K562 (cell line): ENCODE data around the gene STK11. TPM values are rescaled to one million over a fixed set of nuclear protein-coding genes. Genes with fewer than 3 reads are reported as not detected.

Experiments
- AFF1 ChIP-seq, 2 experiments: fragments of 450-650 bp; IDR thresholded peaks; 2 replicates each; pipeline ENCODE4 v1.6.1; 2018; ENCODE audit warnings: mild to moderate bottlenecking in 2 of 2, low read depth in 1 of 2; ENCODE audit not compliant: partially characterized antibody in 2 of 2
- CREB3 ChIP-seq: fragments of 450-650 bp; conservative IDR thresholded peaks from 2 replicates; pipeline ENCODE4 v1.6.1; 2016; ENCODE audit warnings: missing genetic modification characterization, low read depth, mild to moderate bottlenecking, missing compliant biosample characterization, moderate library complexity
- DACH1 ChIP-seq: fragments of 450-650 bp; IDR thresholded peaks from 2 replicates; pipeline ENCODE4 v1.6.1; 2018; ENCODE audit not compliant: partially characterized antibody
- E4F1 ChIP-seq: fragments of 250-450 bp; sonication (Bioruptor Pico); IDR thresholded peaks from 2 replicates; pipeline ENCODE4 v1.5.0; 2021; ENCODE audit warnings: mild to moderate bottlenecking, borderline replicate concordance
- GTF2B ChIP-seq: IDR thresholded peaks from 2 replicates; pipeline ENCODE4 v1.6.1; 2011; ENCODE audit not compliant: insufficient read length; ENCODE audit errors: extremely low read depth
- HDAC2 ChIP-seq: fragments of 450-650 bp; IDR thresholded peaks from 2 replicates; pipeline ENCODE4 v1.6.1; 2016; ENCODE audit warnings: mild to moderate bottlenecking
- HDAC6 ChIP-seq: IDR thresholded peaks from 2 replicates; pipeline ENCODE4 v1.6.1; 2012; ENCODE audit warnings: low read depth, mild to moderate bottlenecking, control low read depth, inconsistent platforms, low read length, moderate library complexity
- KLF16 ChIP-seq: IDR thresholded peaks from 2 replicates; pipeline ENCODE4 v1.6.1; 2016; ENCODE audit warnings: antibody characterized with exemption
- SMARCB1 ChIP-seq: IDR thresholded peaks from 2 replicates; pipeline ENCODE4 v1.6.1; 2011; ENCODE audit warnings: improper control_type of control experiment, low read depth; ENCODE audit not compliant: insufficient read length
- SP2 ChIP-seq: IDR thresholded peaks from 2 replicates; pipeline ENCODE4 v1.6.1; 2011; ENCODE audit warnings: mild to moderate bottlenecking, low read depth, low read length, moderate library complexity; ENCODE audit not compliant: poor library complexity, severe bottlenecking; ENCODE audit errors: extremely low read depth
- TCF15 ChIP-seq: fragments of 250-450 bp; sonication (Bioruptor Pico); IDR thresholded peaks from 2 replicates; pipeline ENCODE4 v1.8.0; 2022; ENCODE audit warnings: moderate library complexity, mild to moderate bottlenecking, inconsistent platforms
- YY1 ChIP-seq, 3 experiments: IDR thresholded peaks; 2 replicates each; pipeline ENCODE4 v1.6.1; 2011; ENCODE audit warnings: low read length in 2 of 3, mild to moderate bottlenecking in 2 of 3, moderate library complexity in 2 of 3, borderline replicate concordance in 1 of 3, control low read depth in 1 of 3, low read depth in 1 of 3; ENCODE audit not compliant: insufficient read depth in 3 of 3, insufficient replicate concordance in 2 of 3, control insufficient read depth in 1 of 3, insufficient read length in 1 of 3; ENCODE audit errors: extremely low read depth in 1 of 3
- ZNF3 ChIP-seq: fragments of 250-450 bp; sonication (Bioruptor Pico); IDR thresholded peaks from 2 replicates; pipeline ENCODE4 v1.5.0; 2021; ENCODE audit warnings: mild to moderate bottlenecking, moderate library complexity
- ZNF57 ChIP-seq: fragments of 450-650 bp; formaldehyde crosslinking; IDR thresholded peaks from 2 replicates; pipeline ENCODE4 v1.4.0; 2020; ENCODE audit warnings: mild to moderate bottlenecking, moderate library complexity
- ZNF655 ChIP-seq: fragments of 250-450 bp; sonication (Bioruptor Pico); IDR thresholded peaks from 2 replicates; pipeline ENCODE4 v1.5.0; 2021
- polyA plus RNA-seq, 8 experiments: library from polyadenylated mRNA; depleted of rRNA in 4 of 8; stranded (reverse) in 5 of 8; unstranded in 3 of 8; fragments of >200 nt; fragmentation: Nextera tagmentation in 2 of 8; fragmentation: Illumina TruSeq in 1 of 8; extraction: Ambion mirVana in 2 of 8; extraction: Trizol in 1 of 8; gene quantifications; 2 replicates each; pipeline versions ENCODE4 v1.2.1 to v1.2.3, GENCODE V29; 2011 to 2014; ENCODE audit warnings: inconsistent platforms in 1 of 8, missing spikeins in 1 of 8
- total RNA-seq, 7 experiments: library from RNA; depleted of rRNA in 6 of 7; stranded (reverse); fragments of >200 nt in 6 of 7; fragmentation: Illumina TruSeq in 2 of 7; extraction: Trizol in 2 of 7; gene quantifications; 2 replicates each; pipeline versions ENCODE4 v1.2.1 to v1.2.3, GENCODE V29; 2011 to 2021; ENCODE audit warnings: low replicate concordance in 1 of 7

STK11 gene
- total and polyA plus RNA-seq, 9 of the 15 experiments (the other 6 are each of a cell fraction or from before 2014, with no cell fraction given): 0.15 to 96.5 (median 31.7) TPM

- TF ChIP-seq HDAC2 (peak; percentile 25; the same call in 1 of the 2 replicates), DACH1 (no peak), GTF2B (no peak), E4F1 (CRISPR knock-in tag) (no peak; the same call in 1 of the 2 replicates), KLF16 (no peak), SP2 (no peak), ZNF57 (no peak), AFF1 (IDR thresholded peaks at IDR 0.05; ENCODE audit: low read depth in 1 of 2, partially characterized antibody in 2 of 2) (peak in 1 of 2 experiments; percentile 46), ZNF655 (CRISPR knock-in tag) (no peak), ZNF3 (no peak), HDAC6 (no peak), TCF15 (CRISPR knock-in tag) (no peak), YY1 (IDR thresholded peaks at IDR 0.05; ENCODE audit: borderline replicate concordance in 1 of 3, control insufficient read depth in 1 of 3, extremely low read depth in 1 of 3, insufficient read depth in 3 of 3, insufficient read length in 1 of 3, insufficient replicate concordance in 2 of 3, low read depth in 1 of 3, low read length in 2 of 3) (peak; percentile 97 to 99 (median 99)), CREB3 (tag) (peak; percentile 60; the same call in 1 of the 2 replicates), SMARCB1 (no peak)
Measured at GRCh38 chr19:1269478-1270212, 64.1 kb downstream of the STK11 start (continued).
